H1 (cell line): ENCODE measurements around the gene KCNH1. TPM values are rescaled to one million over a fixed set of nuclear protein-coding genes. Genes with fewer than 3 reads are reported as not detected.

Source experiments
- CTCF ChIA-PET: fragments of 300-600 bp; sonication (Branson Sonifier 250); formaldehyde crosslinking; loops from one replicate; lab custom pipeline; 2021; ENCODE audit not compliant: partially characterized antibody; lab: Charles Lee
- POLR2A ChIA-PET: fragments of 300-600 bp; sonication (Branson Sonifier 250); formaldehyde crosslinking; loops from one replicate; lab custom pipeline; 2021; ENCODE audit warnings: inconsistent platforms; ENCODE audit not compliant: partially characterized antibody; lab: Charles Lee
- DNase-seq, 2 experiments: peaks; one replicate each; pipeline versions ENCODE4 v3.0.0 to v3.0.0-alpha.2; 2010 to 2022; ENCODE audit warnings: low spot score in 2 of 2, low read depth in 1 of 2, mixed read lengths in 1 of 2
- FAIRE-seq: peaks from 2 replicates; lab custom pipeline; 2011; peaks lifted over from hg19 to GRCh38; lab: Jason Lieb, UNC
- H2AFZ ChIP-seq: 2 replicates; pipeline ENCODE4 v1.8.1; 2012; ENCODE audit warnings: low read length, inconsistent platforms
- H2AK5ac ChIP-seq: 2 replicates; pipeline ENCODE4 v1.6.1; 2013; ENCODE audit warnings: low read depth, low read length
- H2BK120ac ChIP-seq: replicated peaks from 2 replicates; pipeline ENCODE3; 2013; ENCODE audit warnings: low read depth, low read length, inconsistent platforms
- H2BK12ac ChIP-seq: 2 replicates; pipeline ENCODE4 v1.6.1; 2013; ENCODE audit warnings: low read depth, low read length
- H2BK15ac ChIP-seq: 2 replicates; pipeline ENCODE4 v1.6.1; 2013; ENCODE audit warnings: low read length
- H2BK20ac ChIP-seq: 2 replicates; pipeline ENCODE4 v1.6.1; 2013; ENCODE audit warnings: low read length
- H2BK5ac ChIP-seq: 2 replicates; pipeline ENCODE4 v1.6.1; 2013; ENCODE audit warnings: low read depth, low read length
- H3K14ac ChIP-seq: 2 replicates; pipeline ENCODE4 v1.6.1; 2013; ENCODE audit warnings: inconsistent platforms; ENCODE audit not compliant: insufficient read length
- H3K18ac ChIP-seq: 2 replicates; pipeline ENCODE4 v1.6.1; 2013; ENCODE audit warnings: low read length; ENCODE audit errors: extremely low read depth
- H3K23ac ChIP-seq: 2 replicates; pipeline ENCODE4 v1.6.1; 2013; ENCODE audit warnings: inconsistent platforms; ENCODE audit not compliant: insufficient read length
- H3K23me2 ChIP-seq: 2 replicates; pipeline ENCODE4 v1.6.1; 2013; ENCODE audit warnings: low read depth, low read length
- H3K27ac ChIP-seq: 2 replicates; pipeline ENCODE4 v1.6.1; 2011; ENCODE audit warnings: low read depth, low read length, inconsistent platforms
- H3K27me3 ChIP-seq, 4 experiments: replicated peaks in 1 of 4; 1 replicate in 1 of 4; 2 replicates in 3 of 4; pipeline versions ENCODE4 v1.6.1 to v1.8.1; 2011 to 2013; ENCODE audit warnings: low read length in 3 of 4, mild to moderate bottlenecking in 3 of 4, inconsistent platforms in 2 of 4, mixed read lengths in 2 of 4, moderate library complexity in 1 of 4; ENCODE audit not compliant: control insufficient read depth in 3 of 4, insufficient read depth in 3 of 4; ENCODE audit errors: extremely low read depth in 1 of 4
- H3K36me3 ChIP-seq, 4 experiments: 2 replicates each; pipeline versions ENCODE4 v1.6.1 to v1.8.1; 2011 to 2013; ENCODE audit warnings: mild to moderate bottlenecking in 4 of 4, low read length in 3 of 4, moderate library complexity in 2 of 4, control low read depth in 1 of 4, inconsistent platforms in 1 of 4; ENCODE audit not compliant: insufficient read depth in 4 of 4, control insufficient read depth in 2 of 4
- H3K4ac ChIP-seq: replicated peaks from 2 replicates; pipeline ENCODE3; 2013; ENCODE audit warnings: low read length, low read depth, mixed read lengths, inconsistent platforms; ENCODE audit not compliant: insufficient read length
- H3K4me1 ChIP-seq, 4 experiments: replicated peaks in 1 of 4; 1 replicate in 1 of 4; 2 replicates in 3 of 4; pipeline versions ENCODE4 v1.6.1 to v1.8.1; 2011 to 2013; ENCODE audit warnings: low read length in 3 of 4, inconsistent platforms in 2 of 4, mixed read lengths in 1 of 4; ENCODE audit not compliant: insufficient read depth in 4 of 4, control insufficient read depth in 3 of 4
- H3K4me2 ChIP-seq, 2 experiments: 2 replicates each; pipeline versions ENCODE4 v1.6.1 to v1.8.1; 2011 to 2013; ENCODE audit warnings: low read depth in 2 of 2, low read length in 2 of 2, control low read depth in 1 of 2, inconsistent platforms in 1 of 2, mild to moderate bottlenecking in 1 of 2; ENCODE audit not compliant: insufficient read depth in 1 of 2
- H3K4me3 ChIP-seq, 4 experiments: fragments of 200-600, 300-600 bp in 1 of 4; sonication (generic), shearing (Covaris generic), sonication (Bioruptor Twin) in 1 of 4; 2 replicates each; pipeline versions ENCODE4 v1.5.1 to v1.8.1; 2011 to 2016; ENCODE audit warnings: low read length in 4 of 4, low read depth in 3 of 4, control low read depth in 2 of 4, inconsistent platforms in 2 of 4, mild to moderate bottlenecking in 2 of 4, mixed read lengths in 1 of 4, moderate library complexity in 1 of 4; ENCODE audit not compliant: insufficient read depth in 2 of 4; ENCODE audit errors: extremely low read depth in 1 of 4
- H3K56ac ChIP-seq: replicated peaks from 2 replicates; pipeline ENCODE3; 2013; ENCODE audit warnings: low read depth, mild to moderate bottlenecking, mixed read lengths, low read length, inconsistent platforms; ENCODE audit not compliant: insufficient read length
- H3K79me1 ChIP-seq: 2 replicates; pipeline ENCODE4 v1.6.1; 2013; ENCODE audit warnings: low read depth, low read length, control low read depth
- H3K79me2 ChIP-seq, 2 experiments: 2 replicates each; pipeline versions ENCODE4 v1.6.1 to v1.8.1; 2012 to 2013; ENCODE audit warnings: low read length in 2 of 2, mild to moderate bottlenecking in 2 of 2, inconsistent platforms in 1 of 2; ENCODE audit not compliant: insufficient read depth in 2 of 2, control insufficient read depth in 1 of 2
- H3K9ac ChIP-seq, 4 experiments: replicated peaks in 1 of 4; 1 replicate in 1 of 4; 2 replicates in 3 of 4; pipeline versions ENCODE4 v1.6.1 to v1.8.1; 2011 to 2013; ENCODE audit warnings: low read depth in 3 of 4, low read length in 3 of 4, control low read depth in 2 of 4, mild to moderate bottlenecking in 2 of 4, moderate library complexity in 2 of 4, inconsistent platforms in 1 of 4; ENCODE audit errors: extremely low read depth in 1 of 4
- H3K9me3 ChIP-seq, 2 experiments: 2 replicates each; pipeline versions ENCODE4 v1.6.1 to v1.8.1; 2012 to 2013; ENCODE audit warnings: mild to moderate bottlenecking in 2 of 2, moderate library complexity in 2 of 2, control low read depth in 1 of 2, inconsistent platforms in 1 of 2, low read depth in 1 of 2, low read length in 1 of 2, mixed read lengths in 1 of 2; ENCODE audit not compliant: insufficient read depth in 2 of 2
- H4K20me1 ChIP-seq, 2 experiments: replicated peaks in 1 of 2; 2 replicates each; pipeline versions ENCODE3 to v1.8.1; 2011 to 2013; ENCODE audit warnings: inconsistent platforms in 2 of 2, low read length in 2 of 2, mild to moderate bottlenecking in 1 of 2; ENCODE audit not compliant: insufficient read depth in 2 of 2, control insufficient read depth in 1 of 2
- H4K5ac ChIP-seq: 2 replicates; pipeline ENCODE4 v1.6.1; 2013; ENCODE audit warnings: low read length, low read depth, mixed read lengths, inconsistent platforms; ENCODE audit not compliant: insufficient read length
- H4K8ac ChIP-seq: 2 replicates; pipeline ENCODE4 v1.8.0; 2013; ENCODE audit warnings: mild to moderate bottlenecking, moderate library complexity, low read length, inconsistent platforms; ENCODE audit not compliant: insufficient read depth; ENCODE audit errors: extremely low read depth
- H4K91ac ChIP-seq: replicated peaks from 2 replicates; pipeline ENCODE3; 2013; ENCODE audit warnings: low read length, mixed read lengths, inconsistent platforms; ENCODE audit not compliant: insufficient read length
- PHF8 ChIP-seq: fragments of 200-600 bp; sonication (generic); conservative IDR thresholded peaks from 2 replicates; pipeline ENCODE4 v1.7.1; 2012; ENCODE audit warnings: low read depth, mild to moderate bottlenecking, inconsistent platforms, low read length, moderate library complexity
- ZNF274 ChIP-seq: IDR thresholded peaks from 2 replicates; pipeline ENCODE4 v1.7.0; 2012; ENCODE audit warnings: low read length, borderline replicate concordance; ENCODE audit errors: extremely low read depth
- WGBS, 2 experiments: shearing (Covaris generic) in 1 of 2; methylation state at CpG; one replicate each; pipeline versions ENCODE4 v1.1.6 to v1.1.7; 2013 to 2015; ENCODE audit warnings: low lambda C conversion rate in 2 of 2, mixed read lengths in 2 of 2, inconsistent platforms in 1 of 2, low coverage in 1 of 2, missing lambda C conversion rate in 1 of 2; ENCODE audit not compliant: insufficient replicate concordance in 2 of 2, insufficient coverage in 1 of 2, insufficient read length in 1 of 2; ENCODE audit errors: extremely low coverage in 1 of 2, missing lambda C conversion rate in 1 of 2; 5-methylcytosine and 5-hydroxymethylcytosine counted together
- polyA plus RNA-seq, 7 experiments: library from polyadenylated mRNA; depleted of rRNA in 3 of 7; stranded (reverse) in 5 of 7; unstranded in 2 of 7; fragments of >200 nt in 5 of 7; fragments of 200-250 nt in 2 of 7; gene quantifications; 1 replicate in 5 of 7; 2 replicates in 1 of 7; 4 replicates in 1 of 7; pipeline versions ENCODE4 v1.2.1 to v1.2.3, GENCODE V29; 2011 to 2013; ENCODE audit warnings: missing spikeins in 2 of 7, mixed read lengths in 2 of 7
- total RNA-seq: library from RNA; stranded (reverse); fragmentation: NEBNext Ultra II Directional; extraction: Animal tissue kit (Norgen Biotek cat#: 25700); gene quantifications from 2 replicates; pipeline ENCODE4 v1.2.1, GENCODE V29; 2021

The KCNH1 gene
- total and polyA plus RNA-seq, 2 of the 8 experiments (the other 6 are each of a cell fraction or from before 2014, with no cell fraction given), result 0.27 to 0.34 TPM

- ChIA-PET CTCF (interaction anchor here (0.9 kb wide), 1 partner anchor 20 kb away, joined by 3 read pairs; the partner anchor contains the start of gene KCNH1), POLR2A (no interaction called here)
- Histone ChIP-seq H3K27me3 (no peaks in the 10 kb centered on the region), H3K27ac (no peak overlapping the region), H2BK20ac (no peak overlapping the region), H2BK120ac (no peak overlapping the region), H2AK5ac (no peak overlapping the region), H3K9me3 (peaks cover 0 to 7% of the 10 kb centered on the region in 2 experiments; a peak in 1 of 4 replicates), H2BK12ac (no peak overlapping the region), H4K8ac (no peak overlapping the region), H3K36me3 (no peaks in the 10 kb centered on the region), H3K9ac (no peak overlapping the region), H3K4me2 (no peak overlapping the region), H3K18ac (no peak overlapping the region), H3K56ac (no peak overlapping the region), H3K4me3 (no peak overlapping the region), H3K4ac (no peak overlapping the region), H3K79me2 (no peaks in the 10 kb centered on the region), H3K4me1 (no peaks in the 10 kb centered on the region), H2BK5ac (no peak overlapping the region), H3K23ac (no peak overlapping the region), H3K23me2 (no peaks in the 10 kb centered on the region), H4K5ac (no peak overlapping the region), H2AFZ (no peak overlapping the region), H3K79me1 (no peaks in the 10 kb centered on the region), H3K14ac (no peak overlapping the region), H4K20me1 (no peaks in the 10 kb centered on the region), H4K91ac (no peak overlapping the region), H2BK15ac (no peak overlapping the region)
- FAIRE-seq (no peak), DNase-seq (no peak)
- TF ChIP-seq ZNF274 (no peak), PHF8 (no peak)
- WGBS, 2 experiments, result 95% methylated on average over 2 of the region's 2 CpGs; no CpG with 5 or more reads in 1 of the 2 experiments
These were observed 20.4 kb downstream of the KCNH1 start for GRCh38 chr1:211113566-211113965.
